H1 (cell line): ENCODE measurements around the gene CRABP2. TPM values are rescaled to one million over a fixed set of nuclear protein-coding genes. Genes with fewer than 3 reads are reported as not detected.

Source experiments
- CREB1 ChIP-seq: IDR thresholded peaks from 2 replicates; pipeline ENCODE4 v1.6.1; 2012; ENCODE audit warnings: inconsistent platforms
- HDAC2 ChIP-seq, 2 experiments: fragments of 300-600 bp in 1 of 2; sonication (generic) in 1 of 2; IDR thresholded peaks; 2 replicates each; pipeline ENCODE4 v1.6.1; 2011 to 2012; ENCODE audit warnings: low read depth in 2 of 2, low read length in 2 of 2, mild to moderate bottlenecking in 2 of 2, moderate library complexity in 2 of 2, borderline replicate concordance in 1 of 2, inconsistent platforms in 1 of 2
- MAFK ChIP-seq: IDR thresholded peaks from 2 replicates; pipeline ENCODE4 v1.6.1; 2012; ENCODE audit warnings: low read depth, mild to moderate bottlenecking, improper control_type of control experiment, low read length
- NRF1 ChIP-seq: IDR thresholded peaks from 2 replicates; pipeline ENCODE4 v1.6.1; 2011; ENCODE audit warnings: mild to moderate bottlenecking, low read depth, low read length, improper control_type of control experiment
- POLR2A ChIP-seq, 2 experiments: IDR thresholded peaks; 1 replicate in 1 of 2; 2 replicates in 1 of 2; pipeline ENCODE4 v1.6.1; 2011; ENCODE audit warnings: low read depth in 2 of 2, low read length in 2 of 2, mild to moderate bottlenecking in 2 of 2; ENCODE audit errors: control extremely low read depth in 1 of 2
- RAD21 ChIP-seq, 2 experiments: IDR thresholded peaks in 1 of 2; conservative IDR thresholded peaks in 1 of 2; 2 replicates each; pipeline ENCODE4 v1.6.1; 2011; ENCODE audit warnings: low read depth in 2 of 2, low read length in 2 of 2, improper control_type of control experiment in 1 of 2, inconsistent platforms in 1 of 2, mild to moderate bottlenecking in 1 of 2, moderate library complexity in 1 of 2
- polyA plus RNA-seq, 7 experiments: library from polyadenylated mRNA; depleted of rRNA in 3 of 7; stranded (reverse) in 5 of 7; unstranded in 2 of 7; fragments of >200 nt in 5 of 7; fragments of 200-250 nt in 2 of 7; gene quantifications; 1 replicate in 5 of 7; 2 replicates in 1 of 7; 4 replicates in 1 of 7; pipeline versions ENCODE4 v1.2.1 to v1.2.3, GENCODE V29; 2011 to 2013; ENCODE audit warnings: missing spikeins in 2 of 7, mixed read lengths in 2 of 7
- total RNA-seq: library from RNA; stranded (reverse); fragmentation: NEBNext Ultra II Directional; extraction: Animal tissue kit (Norgen Biotek cat#: 25700); gene quantifications from 2 replicates; pipeline ENCODE4 v1.2.1, GENCODE V29; 2021
- TF ChIP-seq, protein P1 (sequence below): IDR thresholded peaks from 2 replicates; pipeline ENCODE4 v1.6.1; 2011; ENCODE audit warnings: low read length, improper control_type of control experiment

The CRABP2 gene
- total and polyA plus RNA-seq, 2 of the 8 experiments (the other 6 are each of a cell fraction or from before 2014, with no cell fraction given), result 69.2 to 119 TPM

- TF ChIP-seq HDAC2 (IDR thresholded peaks at IDR 0.05; ENCODE audit: borderline replicate concordance in 1 of 2, low read depth in 2 of 2, low read length in 2 of 2) (no peak), MAFK (no peak), RAD21 (IDR thresholded peaks at IDR 0.05 in 1 of 2, conservative IDR thresholded peaks at IDR 0.05 in 1 of 2; ENCODE audit: low read depth in 2 of 2, low read length in 2 of 2) (no peak), CREB1 (no peak), POLR2A (IDR thresholded peaks at IDR 0.05; ENCODE audit: control extremely low read depth in 1 of 2, low read depth in 2 of 2, low read length in 2 of 2) (no peak), NRF1 (no peak)
- TF ChIP-seq, protein P1, sequence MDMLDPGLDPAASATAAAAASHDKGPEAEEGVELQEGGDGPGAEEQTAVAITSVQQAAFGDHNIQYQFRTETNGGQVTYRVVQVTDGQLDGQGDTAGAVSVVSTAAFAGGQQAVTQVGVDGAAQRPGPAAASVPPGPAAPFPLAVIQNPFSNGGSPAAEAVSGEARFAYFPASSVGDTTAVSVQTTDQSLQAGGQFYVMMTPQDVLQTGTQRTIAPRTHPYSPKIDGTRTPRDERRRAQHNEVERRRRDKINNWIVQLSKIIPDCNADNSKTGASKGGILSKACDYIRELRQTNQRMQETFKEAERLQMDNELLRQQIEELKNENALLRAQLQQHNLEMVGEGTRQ, result no peak
Observed at GRCh38 chr1:156657741-156658319, 47.6 kb downstream of the CRABP2 start (continued).
